ENCODE measurements around the gene CKAP4.
A peak's percentile ranks its signal among the peaks of the same experiment; 100 is the strongest.

Gene CKAP4

DNA sequence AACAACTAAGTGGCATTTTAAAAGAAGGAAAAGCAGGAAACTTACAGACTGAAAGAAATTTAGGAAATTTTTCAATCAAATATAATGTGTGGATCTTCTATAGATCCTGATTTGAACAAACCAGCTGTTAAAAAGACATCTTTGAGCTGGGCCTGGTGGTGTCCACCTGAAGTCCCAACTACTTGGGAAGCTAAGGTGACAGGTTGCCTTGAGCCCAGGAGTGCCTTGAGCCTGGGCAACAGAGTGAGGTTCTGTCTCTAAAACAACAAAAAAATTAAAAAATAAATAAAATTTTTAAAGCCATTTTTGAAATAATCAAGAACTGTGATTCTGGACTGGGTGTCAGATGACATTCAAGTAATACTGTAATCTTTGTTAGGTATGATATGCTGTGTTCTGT lies 7.0 kb downstream of the CKAP4 start:
- DNase-seq (ENCODE audit: low read depth in 2 of 2) = no peak

DNA sequence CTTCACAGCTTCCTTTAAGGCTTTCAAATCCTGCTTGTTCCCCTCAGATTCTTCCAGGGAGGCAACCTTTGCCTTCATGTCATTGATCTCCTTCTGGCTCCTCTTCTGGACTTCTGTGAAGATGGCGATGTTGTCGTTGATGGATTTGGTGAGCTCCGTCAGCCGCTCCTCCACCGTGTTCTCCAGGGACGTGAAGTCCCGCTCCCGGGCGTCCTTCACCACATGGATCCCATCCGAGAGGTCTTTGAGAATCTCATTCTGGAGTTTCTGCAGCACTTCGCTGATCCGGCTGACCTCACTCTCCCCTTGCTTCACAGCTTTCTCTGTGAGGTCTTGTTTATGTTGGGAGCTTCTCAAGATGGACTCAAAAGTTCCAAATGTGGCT lies 7.9 kb downstream of the CKAP4 start:
- DNase-seq (ENCODE audit: low read depth in 2 of 2) = no peak

DNA sequence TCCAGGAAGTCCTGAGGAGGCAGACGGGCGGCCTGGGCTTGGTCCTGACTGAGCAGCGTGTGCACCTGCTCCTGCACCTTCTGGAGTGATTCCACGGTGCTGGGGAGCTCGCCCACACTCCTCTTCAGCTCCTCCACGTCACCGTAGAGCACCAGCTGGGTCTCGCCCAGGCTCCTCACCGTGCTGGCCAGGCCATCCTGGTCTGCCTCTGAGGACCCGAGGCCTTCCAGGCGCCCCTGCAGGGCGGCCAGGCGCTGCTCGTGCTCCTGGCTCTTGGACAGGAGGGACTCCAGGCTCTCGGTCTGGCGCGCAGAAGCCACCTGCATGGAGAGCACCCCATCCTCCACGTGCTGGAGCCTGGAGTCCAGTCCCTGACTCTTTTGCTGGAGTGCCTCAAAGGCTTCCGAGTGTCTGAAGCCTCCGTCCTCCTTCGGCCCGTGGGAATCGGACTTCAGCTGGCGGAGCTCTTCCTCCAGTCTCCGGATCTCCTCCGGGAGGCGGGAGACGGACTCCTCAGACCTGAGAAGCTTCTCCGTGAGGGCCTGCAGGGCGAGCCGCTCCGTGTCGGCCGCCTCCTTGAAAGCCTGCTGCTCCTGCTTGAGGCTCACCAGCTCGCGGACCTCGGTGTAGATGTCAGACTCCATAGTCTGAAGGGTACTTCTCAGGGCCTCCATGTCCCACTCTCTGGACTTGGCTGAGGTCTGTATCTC lies 8.4 kb downstream of the CKAP4 start:
- DNase-seq (ENCODE audit: low read depth in 2 of 2) = no peak

DNA sequence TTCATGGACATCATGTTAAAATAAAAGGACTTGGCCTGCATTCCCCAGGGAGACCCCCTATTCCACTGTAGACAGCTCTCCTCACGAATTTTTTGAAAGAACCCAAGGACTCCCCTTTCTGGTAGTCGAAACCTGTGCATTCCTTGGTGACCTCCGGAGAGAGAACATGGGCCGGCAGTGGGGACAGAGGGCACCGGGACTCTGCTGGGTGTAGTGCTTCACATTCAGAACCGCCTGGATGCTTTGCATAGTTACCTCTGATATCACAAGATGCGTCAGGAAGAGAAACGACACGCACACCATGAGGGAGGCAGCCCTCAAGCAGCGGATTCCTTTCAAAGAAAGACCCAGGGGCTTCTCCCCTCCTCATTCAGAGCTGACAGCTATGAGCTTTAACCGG lies 9.7 kb downstream of the CKAP4 start:
- DNase-seq (ENCODE audit: low read depth in 2 of 2) = no peak

DNA sequence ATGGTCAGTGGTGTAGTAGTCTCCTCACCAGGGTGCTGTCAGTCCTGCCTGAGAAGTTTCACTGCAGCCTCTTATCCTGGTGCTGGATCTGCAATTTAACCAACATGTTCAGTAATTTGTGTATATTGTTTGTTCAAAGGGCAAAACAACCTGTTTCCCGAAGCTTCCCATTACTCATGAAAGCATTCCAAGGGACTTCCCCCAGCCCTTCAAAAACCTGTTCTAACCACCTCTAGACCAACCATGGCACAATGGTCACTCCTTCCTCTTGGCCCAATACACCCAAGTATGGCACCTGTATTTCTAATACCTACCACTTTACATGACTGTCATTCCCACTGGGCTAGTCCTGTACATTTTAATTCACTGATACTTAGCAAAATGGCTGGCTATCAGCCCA lies 12.1 kb downstream of the CKAP4 start:
- DNase-seq (ENCODE audit: low read depth in 2 of 2) = no peak

DNA sequence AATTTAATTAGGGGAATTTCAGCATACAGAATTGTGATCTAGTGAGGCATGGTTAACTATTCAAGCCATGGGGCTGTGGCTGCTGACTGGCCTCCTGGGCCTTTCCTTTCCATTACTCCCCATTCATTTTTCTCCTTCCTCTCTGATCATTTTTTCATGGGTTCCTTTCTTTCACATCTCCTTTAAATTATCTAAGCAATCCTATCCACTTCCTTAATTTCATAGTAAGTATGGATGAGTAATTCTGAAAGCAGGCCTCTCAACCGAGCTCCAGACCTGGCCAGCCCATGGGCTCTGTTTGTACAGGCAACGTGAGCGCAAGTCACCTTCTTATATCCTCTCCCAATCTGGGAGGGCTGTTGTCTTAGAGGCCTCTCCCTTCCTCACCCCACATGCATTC lies 13.4 kb downstream of the CKAP4 start:
- no peak for DNase-seq (ENCODE audit: low read depth in 2 of 2)

DNA sequence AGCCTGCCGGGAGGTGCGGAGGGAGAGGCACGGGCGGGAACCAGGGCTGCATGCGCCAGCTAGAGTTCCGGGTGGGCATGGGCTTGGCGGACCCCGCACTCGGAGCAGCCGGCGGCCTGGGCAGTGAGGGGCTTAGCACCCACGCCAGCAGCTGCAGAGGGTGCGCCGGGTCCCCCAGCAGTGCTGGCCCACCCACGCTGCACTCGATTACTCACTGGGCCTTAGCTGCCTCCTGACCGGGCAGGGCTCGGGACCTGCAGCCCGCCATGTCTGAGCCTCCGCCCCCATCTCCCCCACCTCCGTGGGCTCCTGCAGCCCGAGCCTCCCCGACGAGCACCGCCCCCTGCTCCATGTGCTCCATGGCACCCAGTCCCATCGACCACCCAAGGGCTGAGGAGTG lies 14.8 kb downstream of the CKAP4 start:
- no peak for DNase-seq (ENCODE audit: low read depth in 2 of 2)

DNA sequence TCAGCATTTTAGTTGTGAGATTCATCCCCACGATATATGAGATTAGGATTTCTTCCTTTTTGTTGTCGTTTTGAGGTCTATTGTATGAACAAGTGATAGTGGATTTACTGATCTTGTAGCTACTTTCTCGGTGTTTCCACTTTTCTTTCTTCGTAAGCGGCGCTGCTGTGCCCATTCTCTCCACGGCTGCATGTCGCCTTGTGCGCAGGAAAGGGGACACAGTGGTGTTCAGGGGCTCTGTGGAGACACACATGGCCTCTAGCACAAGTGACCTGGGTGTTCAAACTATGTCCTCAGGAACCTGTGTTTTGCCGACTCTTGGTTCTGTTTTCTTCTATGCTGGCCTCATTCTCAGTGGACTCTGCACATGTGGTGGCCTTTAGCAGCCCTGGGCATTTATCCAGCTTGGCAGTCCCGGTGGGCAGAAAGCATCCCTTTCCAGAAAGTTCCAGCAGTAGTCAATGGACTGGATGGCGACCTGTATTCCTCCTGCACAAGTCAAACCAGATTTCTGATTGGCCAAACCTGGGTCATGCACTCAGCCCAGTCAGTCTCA lies 18.7 kb downstream of the CKAP4 start:
- DNase-seq (ENCODE audit: low read depth in 2 of 2) = no peak

DNA sequence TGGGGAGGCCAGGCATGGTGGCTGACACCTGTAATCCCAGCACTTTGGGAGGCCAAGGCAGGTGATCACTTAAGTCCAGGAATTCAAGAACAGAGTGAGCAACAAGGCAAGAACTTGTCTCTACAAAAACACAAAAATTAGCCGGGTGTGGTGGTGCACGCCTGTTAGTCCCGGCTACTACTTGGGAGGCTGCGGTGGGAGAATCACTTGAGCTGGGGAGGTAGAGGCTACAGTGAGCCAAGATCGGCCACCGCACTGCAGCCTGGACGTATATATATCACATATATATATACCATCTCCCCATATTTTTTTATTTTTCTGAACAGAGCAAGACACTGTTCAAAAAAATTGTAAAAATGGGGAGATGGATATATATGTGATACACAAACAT lies 19.5 kb downstream of the CKAP4 start:
- DNase-seq (ENCODE audit: low read depth in 2 of 2) = no peak

DNA sequence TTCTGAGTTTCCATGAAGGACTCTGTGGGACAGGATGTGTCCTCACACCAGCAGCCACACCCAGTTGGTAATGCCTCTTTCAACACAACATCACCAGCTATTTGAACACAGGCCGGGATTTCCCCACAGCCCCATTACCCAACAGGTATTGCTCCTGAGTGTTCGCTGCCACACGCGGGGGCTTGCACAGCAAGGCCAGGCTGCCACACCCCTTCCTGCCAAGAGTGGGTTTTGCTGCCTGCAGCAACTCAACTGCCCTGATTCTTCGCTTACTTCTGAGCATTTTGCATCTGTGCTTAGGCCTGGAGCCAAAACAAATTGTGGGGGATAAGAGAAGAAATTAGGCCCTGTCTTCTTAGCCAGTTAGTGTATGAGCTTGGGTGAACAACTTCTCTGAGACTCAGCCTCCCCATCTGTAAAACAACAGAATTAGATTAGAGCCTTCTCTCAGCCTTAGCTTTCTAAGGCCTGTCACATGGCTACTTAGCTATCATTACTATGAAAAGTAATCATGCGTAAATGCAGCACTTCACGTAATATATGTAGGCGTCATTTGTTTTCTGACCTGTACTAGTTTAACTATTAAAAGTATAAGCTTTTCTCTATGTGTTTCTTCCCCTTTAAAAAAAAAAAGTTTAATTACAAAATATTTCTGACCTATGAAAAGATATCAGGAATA lies 20.0 kb downstream of the CKAP4 start:
- no peak for DNase-seq (ENCODE audit: low read depth in 2 of 2)

DNA sequence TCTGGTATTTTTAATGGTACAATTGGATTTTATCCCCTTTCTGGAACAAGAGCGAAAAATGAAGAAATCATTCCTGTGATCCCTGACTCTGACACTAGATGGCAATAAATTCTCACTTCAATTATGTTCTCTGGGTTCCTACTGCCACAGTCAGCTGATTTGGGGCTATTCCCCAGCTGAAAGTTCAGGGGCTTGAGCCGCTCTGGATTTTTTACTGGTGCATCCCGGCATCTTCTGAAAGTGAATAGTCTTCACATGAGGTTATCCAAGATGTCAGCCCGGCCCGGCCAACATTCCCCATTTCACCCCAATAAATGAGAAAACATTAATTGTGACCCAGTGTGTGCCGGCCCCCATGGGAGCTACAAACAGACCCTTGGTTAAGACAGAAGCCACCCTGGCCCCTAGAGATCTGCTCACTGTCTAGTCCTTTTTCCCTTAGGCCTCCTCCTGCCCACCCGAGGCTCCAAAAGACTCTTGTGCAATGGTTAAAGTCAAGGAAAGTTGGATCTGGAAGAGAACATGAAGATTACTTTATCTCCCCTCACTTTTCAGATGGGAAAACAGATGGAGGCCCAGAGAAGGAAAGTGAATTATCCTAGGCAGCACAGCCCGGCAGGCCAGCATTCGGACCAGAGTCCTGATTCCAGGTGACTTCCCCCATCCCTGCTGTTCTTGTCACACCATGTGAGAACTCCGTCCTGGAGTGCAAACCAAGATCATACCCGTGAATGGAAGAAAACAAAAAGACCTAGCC lies 20.8 kb downstream of the CKAP4 start:
- no peak for DNase-seq (ENCODE audit: low read depth in 2 of 2)

DNA sequence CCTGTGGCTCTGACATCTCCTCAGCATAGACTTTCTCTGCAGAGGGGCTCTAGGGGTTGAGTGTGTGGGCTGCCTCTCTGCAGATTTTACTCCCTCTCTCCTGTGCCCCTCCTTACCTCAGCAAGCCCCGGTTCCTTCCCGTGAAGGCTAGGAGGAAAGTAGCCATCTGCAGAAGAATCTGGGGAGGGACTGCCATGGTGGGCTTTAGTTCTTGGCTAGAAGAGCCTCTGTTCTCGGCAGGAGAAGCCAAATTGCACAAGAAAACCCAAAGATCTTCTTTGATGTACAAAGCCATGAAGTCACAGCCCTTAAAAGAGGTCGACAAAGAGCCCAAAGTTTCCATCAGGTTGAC lies 23.5 kb downstream of the CKAP4 start:
- no peak for DNase-seq (ENCODE audit: low read depth in 2 of 2)

DNA sequence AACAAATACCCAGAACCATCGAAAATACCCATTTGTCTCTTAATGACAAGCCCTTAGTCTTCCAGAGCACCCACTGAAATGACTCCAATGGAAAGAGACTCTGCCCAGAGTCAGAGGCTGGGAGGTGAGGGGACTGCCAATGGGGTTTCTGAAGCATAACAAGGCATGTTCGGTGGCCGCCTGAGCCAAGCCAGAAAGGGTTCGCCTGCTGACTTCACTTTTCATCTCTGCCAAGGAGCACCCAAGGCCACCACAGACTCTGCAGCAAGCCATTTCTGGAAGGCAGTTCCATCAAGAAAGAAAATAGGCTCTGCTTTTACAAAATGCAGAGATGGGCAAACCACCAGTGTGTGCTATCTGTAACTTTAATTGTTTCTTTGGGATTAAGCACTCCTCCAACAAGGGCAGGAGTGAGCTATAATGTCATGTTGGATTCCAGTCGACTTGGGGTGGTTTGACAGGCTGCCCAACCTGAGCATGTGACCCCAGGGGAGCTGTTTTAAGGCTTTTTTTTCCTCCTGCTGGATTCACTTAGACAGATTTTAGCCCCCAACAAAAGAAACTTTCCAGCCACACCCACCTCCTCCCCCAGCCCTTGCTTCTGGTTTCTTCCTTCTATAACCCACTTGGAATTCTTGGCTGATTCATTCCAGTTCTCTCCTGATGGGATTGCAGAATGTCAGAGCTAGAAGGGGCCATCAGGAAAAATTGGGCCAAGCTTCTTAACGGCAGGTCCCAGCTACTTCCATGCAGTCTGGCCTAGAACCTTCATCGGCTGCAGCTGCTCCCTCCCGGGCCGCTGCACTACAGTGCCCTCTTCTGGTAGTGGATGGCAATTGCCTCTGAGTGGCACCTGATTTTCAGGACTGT lies 24.1 kb downstream of the CKAP4 start:
- peak; percentile 48 to 56 for DNase-seq (ENCODE audit: low read depth in 2 of 2)

DNA sequence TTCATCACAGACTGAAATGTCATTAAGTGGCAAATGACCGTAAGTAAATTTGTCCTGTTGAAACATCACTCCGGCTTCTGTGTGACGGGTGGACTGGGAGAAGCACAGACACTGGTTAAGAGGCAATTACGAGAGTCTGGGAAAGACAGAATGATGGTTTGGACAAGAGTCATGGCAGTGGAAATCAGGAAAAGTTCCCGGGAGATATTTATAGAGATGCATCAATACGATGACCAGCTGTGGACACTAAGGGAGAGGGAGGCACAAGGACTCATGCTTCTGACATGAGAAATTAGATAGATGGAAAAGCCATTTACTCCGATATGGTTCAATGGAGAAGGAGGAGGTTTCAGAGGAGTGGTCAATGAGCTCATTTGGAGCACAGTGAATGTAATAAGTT lies 27.3 kb downstream of the CKAP4 start:
- no peak for DNase-seq (ENCODE audit: low read depth in 2 of 2)

DNA sequence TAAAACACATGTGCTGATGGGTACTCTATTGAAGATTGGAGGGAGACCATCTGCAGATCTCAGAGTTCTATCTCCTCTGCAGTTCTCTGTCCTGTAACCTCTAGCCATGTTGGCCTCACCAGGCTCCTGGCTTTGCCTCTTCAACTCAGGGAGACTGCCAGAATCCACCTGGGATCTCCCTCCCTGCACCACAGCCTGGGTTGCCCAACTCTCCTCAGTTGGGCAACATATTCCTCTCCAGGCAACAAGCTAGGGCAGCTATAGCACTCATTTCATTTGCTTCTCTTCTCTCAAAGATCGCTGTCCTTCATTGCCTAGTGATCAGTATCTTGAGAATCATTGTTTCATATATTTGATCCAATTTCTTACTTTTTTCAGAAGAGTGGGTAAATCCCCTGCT lies 28.8 kb downstream of the CKAP4 start:
- DNase-seq (ENCODE audit: low read depth in 2 of 2) = no peak

DNA sequence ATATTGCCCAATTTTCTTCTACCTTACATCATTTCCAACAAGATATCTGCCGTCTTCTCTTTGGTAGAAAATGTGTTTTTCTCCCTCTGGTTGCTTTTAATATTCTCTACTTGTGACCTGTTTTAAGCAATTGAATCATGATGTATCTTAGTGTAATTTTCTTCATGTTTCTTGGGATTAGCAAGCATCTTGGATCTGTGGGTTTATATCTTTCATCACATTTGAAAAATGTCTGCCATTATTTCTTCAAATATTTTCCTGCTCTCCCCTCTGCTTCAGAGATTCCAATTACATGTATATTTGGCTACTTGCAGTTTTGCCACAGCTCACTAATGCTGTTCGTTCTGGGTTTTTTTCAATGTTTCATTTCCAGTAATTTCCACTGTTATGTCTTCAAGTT lies 30.1 kb downstream of the CKAP4 start:
- DNase-seq (ENCODE audit: low read depth in 2 of 2) = no peak

DNA sequence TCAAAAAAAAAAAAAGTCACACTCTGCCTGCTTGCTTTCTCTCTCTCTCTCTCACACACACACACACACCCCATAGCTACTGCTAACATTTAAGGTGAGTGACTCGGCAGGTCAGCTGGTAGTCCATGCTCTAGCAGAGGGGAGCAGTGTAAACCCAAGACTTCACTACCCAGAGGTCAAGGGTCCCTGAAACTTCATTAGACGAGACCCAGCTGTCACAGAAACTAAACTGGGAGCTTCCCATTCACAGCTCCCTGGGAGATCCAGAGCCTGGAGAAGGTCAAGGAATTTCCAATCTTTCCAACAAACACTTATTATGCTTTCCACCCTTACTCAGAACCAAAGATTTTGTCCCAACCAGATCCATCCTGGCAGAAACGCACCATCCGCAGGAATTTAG lies 33.2 kb downstream of the CKAP4 start:
- no peak for DNase-seq (ENCODE audit: low read depth in 2 of 2)

DNA sequence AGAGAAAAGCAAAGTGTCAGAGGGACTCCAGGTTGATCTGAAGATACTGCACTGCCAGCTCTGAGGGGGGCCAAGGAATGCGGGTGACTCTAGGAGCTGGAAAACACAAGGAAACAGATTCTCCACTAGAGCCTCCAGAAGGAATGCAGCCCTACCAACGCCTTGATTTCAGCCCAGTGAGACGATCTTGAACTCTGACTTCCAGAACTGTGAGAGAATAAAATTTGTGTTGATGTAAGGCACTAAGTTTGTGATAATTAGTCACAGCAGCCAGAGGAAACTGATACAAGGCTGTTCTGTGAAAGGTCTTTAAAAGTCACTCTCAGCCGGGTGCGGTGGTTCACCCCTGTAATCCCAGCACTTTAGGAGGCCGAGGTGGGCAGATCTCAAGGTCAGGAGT lies 34.2 kb downstream of the CKAP4 start:
- DNase-seq (ENCODE audit: low read depth in 2 of 2) = no peak

DNA sequence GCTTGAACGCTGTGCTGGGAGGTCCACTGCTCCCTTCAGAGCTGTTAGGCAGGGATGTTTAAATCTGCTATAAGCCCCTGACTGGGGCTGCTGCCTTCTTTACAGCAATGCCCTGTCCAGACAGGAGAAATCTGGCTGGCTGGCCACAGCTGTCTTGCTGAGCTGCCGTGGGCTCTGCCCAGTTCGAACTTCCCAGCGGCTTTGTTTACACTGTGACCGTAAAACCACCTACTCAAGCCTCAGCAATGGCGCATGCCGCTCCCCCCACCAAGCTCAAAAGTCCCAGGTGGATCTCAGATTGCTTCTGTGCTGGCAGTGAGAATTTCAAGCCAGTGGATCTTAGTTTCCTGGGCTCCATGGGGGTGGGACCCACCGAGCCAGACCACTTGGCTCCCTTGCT lies 35.8 kb downstream of the CKAP4 start:
- no peak for DNase-seq (ENCODE audit: low read depth in 2 of 2)

DNA sequence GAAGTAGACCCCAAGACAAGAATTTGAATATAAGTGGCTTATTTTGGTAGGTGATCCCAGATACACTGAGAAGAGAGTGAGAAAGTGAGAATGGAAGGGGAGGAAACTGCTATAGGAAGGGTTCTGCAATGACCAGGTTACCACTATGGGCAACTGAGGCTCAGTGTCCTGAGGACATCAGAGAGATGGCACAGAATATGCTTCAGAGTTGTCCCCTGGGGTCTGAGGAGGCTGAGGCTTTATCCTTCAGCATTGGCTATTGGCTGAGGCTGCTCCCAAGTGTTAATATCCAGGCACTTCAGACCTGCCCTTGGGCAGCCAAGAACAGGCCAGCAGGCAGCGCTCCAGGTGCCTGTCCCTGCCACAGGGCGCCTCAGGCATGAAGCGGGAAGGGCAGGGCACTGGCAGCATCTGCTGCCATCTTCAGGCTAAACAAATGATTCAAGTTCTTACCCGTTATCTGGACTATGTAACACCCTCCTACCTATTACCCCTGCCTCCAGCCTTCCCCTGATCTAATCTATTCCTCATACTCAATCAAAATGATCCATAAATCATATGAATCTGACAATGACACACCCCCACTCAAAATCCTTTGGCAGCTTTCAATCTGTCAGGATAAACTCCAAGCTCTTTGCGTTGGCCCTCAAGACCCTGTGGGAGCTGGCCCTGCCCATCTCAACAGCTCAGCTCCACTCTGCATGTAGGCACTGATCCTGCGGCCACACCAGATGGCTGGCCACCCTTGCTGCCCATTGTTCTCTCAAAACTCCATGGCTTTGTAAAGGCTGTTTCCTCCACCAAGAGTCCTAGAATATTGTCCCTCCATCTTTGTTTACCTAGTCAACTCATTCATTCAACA lies 42.4 kb downstream of the CKAP4 start:
- no peak for DNase-seq (ENCODE audit: low read depth in 2 of 2)

DNA sequence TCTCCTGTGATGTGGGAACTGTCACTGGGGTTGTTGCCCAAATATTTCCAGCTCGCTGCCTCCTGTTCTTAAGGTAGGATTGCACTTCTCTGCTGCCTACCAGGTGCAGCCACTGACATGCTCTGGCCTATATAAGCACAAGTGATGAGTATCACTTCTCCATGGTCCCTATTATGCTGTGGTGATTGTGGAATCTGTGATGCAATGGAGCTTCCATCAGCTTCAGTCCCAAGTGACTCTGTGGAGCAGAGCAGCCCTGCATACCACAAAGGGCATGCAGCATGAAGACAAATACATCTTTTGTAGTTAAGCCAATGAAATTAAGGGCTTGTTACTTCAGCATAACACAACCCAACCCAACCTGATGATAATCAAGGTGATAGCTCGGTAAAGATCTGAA lies 43.5 kb downstream of the CKAP4 start:
- no peak for DNase-seq (ENCODE audit: low read depth in 2 of 2)

Data from activated CD4-positive, alpha-beta T cell treated with anti-CD3 and anti-CD28 coated beads for 24 hours (primary cell).